SK-N-SH (cell line): Measurements from ENCODE around the gene PRXL2B.

Experiments
- EP300 ChIP-seq, 2 experiments: IDR thresholded peaks; 2 replicates each; pipeline versions ENCODE4 v1.4.0 to v1.6.1; 2012; ENCODE audit warnings: borderline replicate concordance in 1 of 2, low read depth in 1 of 2, low read length in 1 of 2
- MXI1 ChIP-seq: IDR thresholded peaks from 2 replicates; pipeline ENCODE4 v1.6.1; 2012; ENCODE audit warnings: mild to moderate bottlenecking, low read depth, low read length, improper control_type of control experiment
- RAD21 ChIP-seq: IDR thresholded peaks from 2 replicates; pipeline ENCODE4 v1.6.1; 2012; ENCODE audit warnings: mild to moderate bottlenecking, low read length
- SIN3A ChIP-seq: IDR thresholded peaks from 2 replicates; pipeline ENCODE4 v1.6.1; 2012; ENCODE audit warnings: low read depth, mild to moderate bottlenecking, low read length, moderate library complexity, borderline replicate concordance
- TF ChIP-seq, protein P1 (sequence below): fragments of 200-600 bp; sonication (generic); IDR thresholded peaks from 2 replicates; pipeline ENCODE4 v1.6.1; 2017; ENCODE audit warnings: antibody characterized with exemption, mild to moderate bottlenecking, moderate library complexity
- TF ChIP-seq, protein P2 (sequence below): IDR thresholded peaks from 2 replicates; pipeline ENCODE4 v1.4.0; 2012; ENCODE audit warnings: low read depth, borderline replicate concordance
- TF ChIP-seq, protein P3 (sequence below): IDR thresholded peaks from 2 replicates; pipeline ENCODE4 v1.4.0; 2012; ENCODE audit warnings: low read depth, borderline replicate concordance

DNA sequence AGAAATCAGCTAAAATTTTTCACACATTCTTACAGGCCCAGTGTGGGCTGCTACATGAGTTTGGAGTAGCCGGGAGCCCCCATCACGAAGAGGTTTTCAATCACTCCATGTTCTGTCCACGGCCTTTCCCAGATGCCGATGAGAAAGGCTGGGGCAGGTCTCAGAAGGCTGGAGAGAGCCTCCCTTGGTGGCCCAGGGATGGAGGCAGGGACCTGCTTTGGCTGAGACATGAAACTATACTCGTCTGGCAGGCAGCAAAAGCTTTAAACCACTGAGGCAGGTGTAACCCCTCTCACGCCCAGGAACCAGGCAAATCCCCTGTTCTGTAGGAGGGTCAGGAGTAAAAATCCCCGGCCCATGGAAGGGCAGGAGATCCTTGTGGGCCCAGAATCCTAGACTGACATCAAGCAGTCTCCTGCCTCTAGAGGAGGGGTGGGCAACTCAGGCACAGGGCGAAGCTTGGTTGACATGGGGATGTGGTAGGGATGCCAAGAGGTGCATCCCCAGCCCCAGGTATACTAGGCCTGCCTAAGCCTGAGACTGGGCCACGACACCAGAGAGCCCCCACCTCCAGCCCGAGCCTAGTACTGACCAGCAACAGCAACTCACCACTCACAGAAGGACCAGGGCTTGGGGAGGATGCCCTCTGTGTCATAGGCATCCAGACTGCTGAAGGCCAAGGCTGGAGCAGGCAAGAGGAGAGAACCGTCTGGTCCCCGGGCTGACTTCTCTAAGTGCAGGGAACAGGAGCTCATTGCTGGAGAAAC lies 37.2 kb downstream of the PRXL2B start:
- TF ChIP-seq MXI1 (no peak), EP300 (IDR thresholded peaks at IDR 0.05; ENCODE audit: borderline replicate concordance in 1 of 2, low read depth in 1 of 2, low read length in 1 of 2) (no peak), RAD21 (no peak), SIN3A (no peak)
- TF ChIP-seq, protein P1, sequence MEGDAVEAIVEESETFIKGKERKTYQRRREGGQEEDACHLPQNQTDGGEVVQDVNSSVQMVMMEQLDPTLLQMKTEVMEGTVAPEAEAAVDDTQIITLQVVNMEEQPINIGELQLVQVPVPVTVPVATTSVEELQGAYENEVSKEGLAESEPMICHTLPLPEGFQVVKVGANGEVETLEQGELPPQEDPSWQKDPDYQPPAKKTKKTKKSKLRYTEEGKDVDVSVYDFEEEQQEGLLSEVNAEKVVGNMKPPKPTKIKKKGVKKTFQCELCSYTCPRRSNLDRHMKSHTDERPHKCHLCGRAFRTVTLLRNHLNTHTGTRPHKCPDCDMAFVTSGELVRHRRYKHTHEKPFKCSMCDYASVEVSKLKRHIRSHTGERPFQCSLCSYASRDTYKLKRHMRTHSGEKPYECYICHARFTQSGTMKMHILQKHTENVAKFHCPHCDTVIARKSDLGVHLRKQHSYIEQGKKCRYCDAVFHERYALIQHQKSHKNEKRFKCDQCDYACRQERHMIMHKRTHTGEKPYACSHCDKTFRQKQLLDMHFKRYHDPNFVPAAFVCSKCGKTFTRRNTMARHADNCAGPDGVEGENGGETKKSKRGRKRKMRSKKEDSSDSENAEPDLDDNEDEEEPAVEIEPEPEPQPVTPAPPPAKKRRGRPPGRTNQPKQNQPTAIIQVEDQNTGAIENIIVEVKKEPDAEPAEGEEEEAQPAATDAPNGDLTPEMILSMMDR: no peak
- TF ChIP-seq, protein P2, sequence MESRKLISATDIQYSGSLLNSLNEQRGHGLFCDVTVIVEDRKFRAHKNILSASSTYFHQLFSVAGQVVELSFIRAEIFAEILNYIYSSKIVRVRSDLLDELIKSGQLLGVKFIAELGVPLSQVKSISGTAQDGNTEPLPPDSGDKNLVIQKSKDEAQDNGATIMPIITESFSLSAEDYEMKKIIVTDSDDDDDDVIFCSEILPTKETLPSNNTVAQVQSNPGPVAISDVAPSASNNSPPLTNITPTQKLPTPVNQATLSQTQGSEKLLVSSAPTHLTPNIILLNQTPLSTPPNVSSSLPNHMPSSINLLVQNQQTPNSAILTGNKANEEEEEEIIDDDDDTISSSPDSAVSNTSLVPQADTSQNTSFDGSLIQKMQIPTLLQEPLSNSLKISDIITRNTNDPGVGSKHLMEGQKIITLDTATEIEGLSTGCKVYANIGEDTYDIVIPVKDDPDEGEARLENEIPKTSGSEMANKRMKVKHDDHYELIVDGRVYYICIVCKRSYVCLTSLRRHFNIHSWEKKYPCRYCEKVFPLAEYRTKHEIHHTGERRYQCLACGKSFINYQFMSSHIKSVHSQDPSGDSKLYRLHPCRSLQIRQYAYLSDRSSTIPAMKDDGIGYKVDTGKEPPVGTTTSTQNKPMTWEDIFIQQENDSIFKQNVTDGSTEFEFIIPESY: no peak
- TF ChIP-seq, protein P3, sequence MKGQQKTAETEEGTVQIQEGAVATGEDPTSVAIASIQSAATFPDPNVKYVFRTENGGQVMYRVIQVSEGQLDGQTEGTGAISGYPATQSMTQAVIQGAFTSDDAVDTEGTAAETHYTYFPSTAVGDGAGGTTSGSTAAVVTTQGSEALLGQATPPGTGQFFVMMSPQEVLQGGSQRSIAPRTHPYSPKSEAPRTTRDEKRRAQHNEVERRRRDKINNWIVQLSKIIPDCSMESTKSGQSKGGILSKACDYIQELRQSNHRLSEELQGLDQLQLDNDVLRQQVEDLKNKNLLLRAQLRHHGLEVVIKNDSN: no peak
